DND-41 (cell line): Measurements from ENCODE around the gene KRT86.
"Not testable (repeated sequence)": the region's sequence is repeated elsewhere in the genome, so short reads cannot be mapped to it uniquely, and the experiment has no call there.

ENCODE experiments used
- ATAC-seq: fragments of 200-7000 bp; cut with Tn5 transposase; 3 replicates; pipeline ENCODE4 v1.9.1; 2021; ENCODE audit warnings: low read depth; ENCODE audit not compliant: insufficient read depth
- DNase-seq: peaks from one replicate; pipeline ENCODE4 v3.0.0-alpha.2; 2020
- H2AFZ ChIP-seq: 2 replicates; pipeline ENCODE4 v1.6.0; 2012; ENCODE audit warnings: low read depth, low read length
- H3K27ac ChIP-seq: 2 replicates; pipeline ENCODE4 v1.5.1; 2012; ENCODE audit warnings: low read length, inconsistent platforms
- H3K27me3 ChIP-seq: fragments of 200-600 bp; sonication (generic); 2 replicates; pipeline ENCODE4 v1.6.0; 2012; ENCODE audit warnings: low read length, mild to moderate bottlenecking, inconsistent platforms; ENCODE audit not compliant: insufficient read depth, poor library complexity
- H3K36me3 ChIP-seq: 2 replicates; pipeline ENCODE4 v1.5.1; 2012; ENCODE audit warnings: low read length, inconsistent platforms; ENCODE audit not compliant: insufficient read depth
- H3K4me1 ChIP-seq: 2 replicates; pipeline ENCODE4 v1.5.1; 2012; ENCODE audit warnings: mild to moderate bottlenecking, low read length; ENCODE audit not compliant: insufficient read depth
- H3K4me2 ChIP-seq: 2 replicates; pipeline ENCODE4 v1.6.0; 2012; ENCODE audit warnings: mild to moderate bottlenecking, moderate library complexity, low read length, inconsistent platforms; ENCODE audit not compliant: insufficient read depth
- H3K4me3 ChIP-seq, 2 experiments: fragments of 200-600 bp in 1 of 2; shearing (Covaris generic) in 1 of 2; 2 replicates each; pipeline ENCODE4 v1.5.1; 2012 to 2016; ENCODE audit warnings: inconsistent platforms in 2 of 2, low read length in 2 of 2, mild to moderate bottlenecking in 2 of 2, low read depth in 1 of 2, moderate library complexity in 1 of 2
- H3K79me2 ChIP-seq: 2 replicates; pipeline ENCODE4 v1.6.0; 2012; ENCODE audit warnings: low read length, inconsistent platforms; ENCODE audit not compliant: insufficient read depth
- H3K9ac ChIP-seq: 2 replicates; pipeline ENCODE4 v1.6.0; 2012; ENCODE audit warnings: low read depth, mild to moderate bottlenecking, inconsistent platforms, low read length, moderate library complexity
- H3K9me3 ChIP-seq: 2 replicates; pipeline ENCODE4 v1.5.1; 2012; ENCODE audit warnings: low read length, moderate library complexity, mild to moderate bottlenecking, inconsistent platforms; ENCODE audit not compliant: insufficient read depth, severe bottlenecking
- H4K20me1 ChIP-seq: 2 replicates; pipeline ENCODE4 v1.6.0; 2012; ENCODE audit warnings: low read length; ENCODE audit not compliant: insufficient read depth
- EZH2 ChIP-seq: IDR thresholded peaks from 3 replicates; pipeline ENCODE4 v1.6.1; 2012; ENCODE audit warnings: borderline replicate concordance, low read depth, mild to moderate bottlenecking, moderate library complexity, low read length, inconsistent platforms; ENCODE audit not compliant: severe bottlenecking
- TF ChIP-seq, protein P1 (sequence below): IDR thresholded peaks from 2 replicates; pipeline ENCODE4 v1.5.1; 2012; ENCODE audit warnings: borderline replicate concordance, low read length, moderate library complexity, mild to moderate bottlenecking; ENCODE audit not compliant: poor library complexity, severe bottlenecking; ENCODE audit errors: extremely low read depth

KRT86 gene

DNA sequence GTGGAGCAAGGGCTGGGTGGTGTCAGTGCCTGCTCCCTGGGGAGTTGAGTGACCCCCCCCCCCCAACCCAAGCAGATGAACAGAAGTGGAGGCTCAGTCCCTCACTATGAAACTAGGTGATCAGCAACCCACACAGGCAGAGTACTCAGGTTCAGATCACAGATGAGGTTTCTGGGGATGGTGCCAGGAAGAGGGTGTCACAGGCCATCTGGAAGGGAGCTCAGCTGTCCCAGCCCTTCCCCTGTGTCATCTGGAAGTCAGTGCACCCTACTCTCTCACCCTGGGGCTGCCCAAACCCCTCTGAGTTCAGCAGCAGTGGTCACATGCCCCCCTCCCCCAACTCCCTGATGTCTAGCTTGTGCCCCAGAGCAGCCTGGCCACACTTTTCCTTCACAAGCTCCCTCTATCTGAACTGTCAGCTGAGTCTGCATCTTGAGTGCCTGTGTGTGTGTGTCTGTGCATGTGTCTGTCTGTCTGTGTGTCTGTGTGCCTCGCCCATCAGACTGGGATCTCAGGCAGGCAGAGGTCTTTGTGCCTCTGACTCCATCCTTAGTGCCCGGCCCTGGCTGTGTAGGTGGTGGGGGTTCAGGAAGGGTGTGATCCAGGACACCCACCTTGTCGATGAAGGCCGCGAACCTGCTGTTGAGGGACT is 16.2 kb downstream of the KRT86 start:
- not testable (repeated sequence) for H3K79me2 ChIP-seq, H2AFZ ChIP-seq, DNase-seq, ATAC-seq, H3K27ac ChIP-seq, H3K9me3 ChIP-seq, H3K4me1 ChIP-seq, H3K9ac ChIP-seq, H4K20me1 ChIP-seq, H3K4me2 ChIP-seq, H3K36me3 ChIP-seq, H3K27me3 ChIP-seq, H3K4me3 ChIP-seq

DNA sequence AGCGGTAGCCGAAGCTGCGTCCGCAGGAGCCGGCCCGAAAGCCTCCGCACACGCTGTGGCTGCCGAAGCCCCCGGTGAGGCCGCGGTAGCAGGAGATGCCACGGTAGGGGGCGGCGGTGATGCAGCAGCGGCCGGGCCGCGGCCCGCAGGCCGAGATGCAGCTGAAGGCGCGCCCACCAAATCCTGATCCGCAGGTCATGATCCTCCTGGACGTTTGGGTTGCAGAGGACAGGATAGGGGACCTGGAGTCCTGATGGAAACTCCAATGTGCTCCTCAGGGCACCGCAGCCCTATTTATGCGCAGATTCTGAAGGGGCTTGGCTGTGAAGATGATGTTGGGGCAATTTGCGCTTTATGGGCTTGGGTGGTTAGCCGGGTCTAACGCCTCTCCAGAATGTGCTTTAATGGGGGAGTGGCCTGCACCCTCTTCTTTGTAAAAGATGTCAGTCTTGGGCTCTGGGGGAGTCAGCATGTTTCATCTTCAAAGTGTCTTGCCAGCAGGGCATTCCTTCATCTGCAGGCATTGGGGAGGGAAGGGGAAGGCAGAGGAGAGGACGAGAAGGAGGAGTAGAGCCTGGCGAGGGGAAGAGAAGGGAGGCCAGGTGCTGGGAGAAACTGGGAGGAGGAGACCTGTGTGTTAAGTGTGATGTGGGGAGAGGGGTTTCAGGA is 17.0 kb downstream of the KRT86 start, which contains the start of gene KRT81:
Gene KRT81 (minus strand): TSS at position 268 of the 669 bp plus-strand sequence. CDS start 69 bp downstream, at position 199.
- H3K79me2 ChIP-seq = no peaks in the 10 kb centered on the region
- no peaks in the 10 kb centered on the region for H3K4me1 ChIP-seq
- no peaks in the 10 kb centered on the region for H3K9me3 ChIP-seq
- DNase-seq (no peak), ATAC-seq (no peak)
- H3K4me3 ChIP-seq = no peak within 1 kb of the TSS
- H2AFZ ChIP-seq = no peak within 1 kb of the TSS
- TF ChIP-seq EZH2 = no peak
- TF ChIP-seq, protein P1, sequence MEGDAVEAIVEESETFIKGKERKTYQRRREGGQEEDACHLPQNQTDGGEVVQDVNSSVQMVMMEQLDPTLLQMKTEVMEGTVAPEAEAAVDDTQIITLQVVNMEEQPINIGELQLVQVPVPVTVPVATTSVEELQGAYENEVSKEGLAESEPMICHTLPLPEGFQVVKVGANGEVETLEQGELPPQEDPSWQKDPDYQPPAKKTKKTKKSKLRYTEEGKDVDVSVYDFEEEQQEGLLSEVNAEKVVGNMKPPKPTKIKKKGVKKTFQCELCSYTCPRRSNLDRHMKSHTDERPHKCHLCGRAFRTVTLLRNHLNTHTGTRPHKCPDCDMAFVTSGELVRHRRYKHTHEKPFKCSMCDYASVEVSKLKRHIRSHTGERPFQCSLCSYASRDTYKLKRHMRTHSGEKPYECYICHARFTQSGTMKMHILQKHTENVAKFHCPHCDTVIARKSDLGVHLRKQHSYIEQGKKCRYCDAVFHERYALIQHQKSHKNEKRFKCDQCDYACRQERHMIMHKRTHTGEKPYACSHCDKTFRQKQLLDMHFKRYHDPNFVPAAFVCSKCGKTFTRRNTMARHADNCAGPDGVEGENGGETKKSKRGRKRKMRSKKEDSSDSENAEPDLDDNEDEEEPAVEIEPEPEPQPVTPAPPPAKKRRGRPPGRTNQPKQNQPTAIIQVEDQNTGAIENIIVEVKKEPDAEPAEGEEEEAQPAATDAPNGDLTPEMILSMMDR = no peak
- H3K27me3 ChIP-seq = peaks cover 13% of the 10 kb centered on the region
- H4K20me1 ChIP-seq = no peaks in the 10 kb centered on the region; the same call in 1 of the 2 replicates
- no peaks in the 10 kb centered on the region for H3K36me3 ChIP-seq
- no peak within 1 kb of the TSS for H3K9ac ChIP-seq
- H3K4me2 ChIP-seq = no peak within 1 kb of the TSS
- H3K27ac ChIP-seq = no peak within 1 kb of the TSS

DNA sequence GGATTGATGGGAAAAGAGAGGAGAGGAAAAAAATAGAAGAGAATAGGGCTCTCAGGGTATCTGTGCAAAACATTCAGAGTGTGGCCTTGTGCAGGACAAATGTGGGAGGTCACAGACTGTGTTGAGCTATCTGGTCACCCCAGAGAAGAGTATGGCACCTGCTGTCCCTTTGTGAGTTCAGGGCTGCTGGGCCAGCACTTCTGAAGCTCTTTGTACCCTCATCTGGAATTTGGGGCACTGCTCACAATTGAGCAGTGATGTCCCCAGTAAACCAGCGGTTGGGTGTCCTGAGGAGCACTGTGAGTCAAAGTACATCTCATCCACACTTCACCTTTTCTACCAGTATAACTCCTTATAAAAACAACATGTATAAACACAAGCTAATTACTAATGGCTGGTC is 19.5 kb downstream of the KRT86 start:
- Histone ChIP-seq H3K27me3 (peaks cover 16% of the 10 kb centered on the region), H3K79me2 (no peaks in the 10 kb centered on the region), H3K27ac (no peak overlapping the region), H3K4me3 (no peak overlapping the region), H3K4me1 (no peaks in the 10 kb centered on the region), H3K36me3 (no peaks in the 10 kb centered on the region), H3K4me2 (no peak overlapping the region), H2AFZ (no peak overlapping the region), H3K9ac (no peak overlapping the region), H4K20me1 (no peaks in the 10 kb centered on the region; the same call in none of the 2 replicates), H3K9me3 (no peaks in the 10 kb centered on the region)
- ATAC-seq = no peak
- TF ChIP-seq EZH2 = no peak
- TF ChIP-seq, protein P1 = no peak
- no peak for DNase-seq

DNA sequence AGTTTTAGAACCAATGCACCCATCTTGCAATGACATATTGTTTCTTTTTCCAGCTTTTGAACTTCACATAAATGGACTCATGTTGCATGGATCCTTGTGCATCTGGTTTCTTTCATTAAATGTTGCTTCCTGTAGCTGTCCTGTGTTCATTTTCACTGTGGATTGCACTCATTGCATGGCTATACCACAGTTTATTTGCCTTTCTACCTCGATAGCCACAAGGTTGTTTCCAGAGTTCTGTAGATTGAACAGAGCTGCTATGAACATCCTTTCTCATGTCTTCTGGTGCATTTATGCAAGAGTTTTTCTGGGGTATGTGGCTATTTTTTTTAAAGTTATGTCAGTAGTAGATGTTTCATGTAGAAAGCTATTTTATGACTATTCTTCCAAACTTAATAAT is 20.4 kb downstream of the KRT86 start:
- no peak overlapping the region for H3K4me3 ChIP-seq
- H3K27me3 ChIP-seq = peaks cover 16% of the 10 kb centered on the region
- no peak for DNase-seq
- no peak for TF ChIP-seq EZH2
- TF ChIP-seq, protein P1 = no peak
- no peak overlapping the region for H3K4me2 ChIP-seq
- no peaks in the 10 kb centered on the region for H3K9me3 ChIP-seq
- no peak overlapping the region for H2AFZ ChIP-seq
- H4K20me1 ChIP-seq = no peaks in the 10 kb centered on the region; the same call in none of the 2 replicates
- no peak for ATAC-seq
- no peak overlapping the region for H3K9ac ChIP-seq
- no peaks in the 10 kb centered on the region for H3K79me2 ChIP-seq
- H3K4me1 ChIP-seq = no peaks in the 10 kb centered on the region
- H3K36me3 ChIP-seq = no peaks in the 10 kb centered on the region
- no peak overlapping the region for H3K27ac ChIP-seq
